K562 (cell line): Measurements from ENCODE around the gene SLC35D3.

Source experiments
- ETV6 ChIP-seq, 3 experiments: fragments of 150-350 bp in 1 of 3; sonication (generic) in 1 of 3; formaldehyde crosslinking in 1 of 3; IDR thresholded peaks; 2 replicates each; pipeline versions ENCODE4 v1.6.1 to v1.8.0; 2014 to 2022; ENCODE audit warnings: borderline replicate concordance in 2 of 3, low read depth in 2 of 3, antibody characterized with exemption in 1 of 3, low read length in 1 of 3, mild to moderate bottlenecking in 1 of 3, missing genetic modification reagents in 1 of 3
- GATA2 ChIP-seq: sonication (generic); formaldehyde crosslinking; IDR thresholded peaks from 2 replicates; pipeline ENCODE4 v1.4.0; 2020; ENCODE audit warnings: mild to moderate bottlenecking, missing genetic modification reagents
- GTF2F1 ChIP-seq: IDR thresholded peaks from 2 replicates; pipeline ENCODE4 v1.6.1; 2011; ENCODE audit warnings: low read depth, low read length, improper control_type of control experiment
- KDM1A ChIP-seq, 2 experiments: fragments of 450-650 bp; IDR thresholded peaks; 2 replicates each; pipeline ENCODE4 v1.6.1; 2016; ENCODE audit warnings: mild to moderate bottlenecking in 2 of 2
- POLR2AphosphoS5 ChIP-seq: IDR thresholded peaks from 2 replicates; pipeline ENCODE4 v1.6.1; 2011; ENCODE audit warnings: mild to moderate bottlenecking, low read depth, low read length, moderate library complexity; ENCODE audit not compliant: control insufficient read depth, insufficient read depth
- SMARCC2 ChIP-seq: fragments of 450-650 bp; IDR thresholded peaks from 2 replicates; pipeline ENCODE4 v1.6.1; 2017; ENCODE audit warnings: antibody characterized with exemption, moderate library complexity, mild to moderate bottlenecking, low read depth
- ZNF23 ChIP-seq: fragments of 250-450 bp; sonication (Bioruptor Pico); IDR thresholded peaks from 2 replicates; pipeline ENCODE4 v1.4.0; 2020; ENCODE audit warnings: mild to moderate bottlenecking
- ZNF384 ChIP-seq: IDR thresholded peaks from 2 replicates; pipeline ENCODE4 v1.6.1; 2012; ENCODE audit warnings: low read depth, low read length, improper control_type of control experiment
- ZNF431 ChIP-seq: sonication (generic); formaldehyde crosslinking; IDR thresholded peaks from 2 replicates; pipeline ENCODE4 v1.8.0; 2022; ENCODE audit warnings: mild to moderate bottlenecking, missing genetic modification reagents

- TF ChIP-seq GATA2 (CRISPR knock-in tag), result no peak
- no peak for TF ChIP-seq ETV6 (IDR thresholded peaks at IDR 0.05; ENCODE audit: borderline replicate concordance in 1 of 2, low read depth in 2 of 2, low read length in 1 of 2)
- no peak for TF ChIP-seq ETV6 (CRISPR knock-in tag; IDR thresholded peaks at IDR 0.05; ENCODE audit: borderline replicate concordance)
- no peak for TF ChIP-seq ZNF23
- no peak for TF ChIP-seq ZNF431
- TF ChIP-seq ZNF384, result no peak
- TF ChIP-seq SMARCC2, result no peak
- TF ChIP-seq POLR2AphosphoS5, result no peak
- TF ChIP-seq GTF2F1, result no peak
- TF ChIP-seq KDM1A (IDR thresholded peaks at IDR 0.05), result no peak
These were observed 48.4 kb upstream of the SLC35D3 start for GRCh38 chr6:136873748-136874147.
